AG04449 (cell line): ENCODE results near the gene UIMC1.

Experiments used
- CTCF ChIA-PET: fragments of 350-600 bp; formaldehyde crosslinking; extraction: SDS; loops from one replicate; lab custom pipeline; 2021; ENCODE audit warnings: antibody characterized with exemption; lab: Yijun Ruan, JAX
- POLR2A ChIA-PET: fragments of 400-600, 350-600 bp; formaldehyde crosslinking; extraction: SDS; loops from one replicate; lab custom pipeline; 2020; ENCODE audit warnings: antibody characterized with exemption, inconsistent platforms; lab: Yijun Ruan, JAX
- DNase-seq: peaks from one replicate; pipeline ENCODE4 v3.0.0-alpha.2; 2010; ENCODE audit warnings: low read depth, low spot score
- H3K4me3 ChIP-seq: 2 replicates; pipeline ENCODE4 v1.5.1; 2011; ENCODE audit warnings: low read depth, mild to moderate bottlenecking, control low read depth, low read length
- TF ChIP-seq, protein P1 (sequence below): IDR thresholded peaks from one replicate; pipeline ENCODE4 v1.5.1; 2011; ENCODE audit warnings: mild to moderate bottlenecking, moderate library complexity, low read length, control low read depth, inconsistent platforms; ENCODE audit not compliant: insufficient read depth; ENCODE audit errors: missing control alignments

The UIMC1 gene

DNA sequence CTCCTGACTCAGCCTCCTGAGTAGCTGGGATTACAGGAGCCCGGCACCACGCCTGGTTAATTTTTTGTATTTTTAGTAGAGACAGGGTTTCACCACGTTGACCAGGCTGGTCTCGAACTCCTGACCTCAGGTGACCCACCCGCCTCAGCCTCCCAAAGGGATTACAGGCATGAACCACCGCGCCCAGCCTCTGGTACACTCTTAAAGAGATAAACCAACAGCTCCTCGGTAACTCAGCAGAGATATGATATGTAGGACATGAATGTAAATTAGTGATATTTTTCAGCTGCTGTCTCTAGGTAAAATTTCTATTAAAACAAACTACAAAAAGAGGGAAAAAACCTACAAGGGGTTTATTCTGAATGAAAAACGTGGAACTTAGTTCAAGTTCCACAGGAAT is 64.6 kb downstream of the UIMC1 start:
- TF ChIP-seq, protein P1, sequence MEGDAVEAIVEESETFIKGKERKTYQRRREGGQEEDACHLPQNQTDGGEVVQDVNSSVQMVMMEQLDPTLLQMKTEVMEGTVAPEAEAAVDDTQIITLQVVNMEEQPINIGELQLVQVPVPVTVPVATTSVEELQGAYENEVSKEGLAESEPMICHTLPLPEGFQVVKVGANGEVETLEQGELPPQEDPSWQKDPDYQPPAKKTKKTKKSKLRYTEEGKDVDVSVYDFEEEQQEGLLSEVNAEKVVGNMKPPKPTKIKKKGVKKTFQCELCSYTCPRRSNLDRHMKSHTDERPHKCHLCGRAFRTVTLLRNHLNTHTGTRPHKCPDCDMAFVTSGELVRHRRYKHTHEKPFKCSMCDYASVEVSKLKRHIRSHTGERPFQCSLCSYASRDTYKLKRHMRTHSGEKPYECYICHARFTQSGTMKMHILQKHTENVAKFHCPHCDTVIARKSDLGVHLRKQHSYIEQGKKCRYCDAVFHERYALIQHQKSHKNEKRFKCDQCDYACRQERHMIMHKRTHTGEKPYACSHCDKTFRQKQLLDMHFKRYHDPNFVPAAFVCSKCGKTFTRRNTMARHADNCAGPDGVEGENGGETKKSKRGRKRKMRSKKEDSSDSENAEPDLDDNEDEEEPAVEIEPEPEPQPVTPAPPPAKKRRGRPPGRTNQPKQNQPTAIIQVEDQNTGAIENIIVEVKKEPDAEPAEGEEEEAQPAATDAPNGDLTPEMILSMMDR = no peak
- no peak for DNase-seq
- ChIA-PET CTCF (no interaction called here), POLR2A (no interaction called here)
- no peak overlapping the region for H3K4me3 ChIP-seq

DNA sequence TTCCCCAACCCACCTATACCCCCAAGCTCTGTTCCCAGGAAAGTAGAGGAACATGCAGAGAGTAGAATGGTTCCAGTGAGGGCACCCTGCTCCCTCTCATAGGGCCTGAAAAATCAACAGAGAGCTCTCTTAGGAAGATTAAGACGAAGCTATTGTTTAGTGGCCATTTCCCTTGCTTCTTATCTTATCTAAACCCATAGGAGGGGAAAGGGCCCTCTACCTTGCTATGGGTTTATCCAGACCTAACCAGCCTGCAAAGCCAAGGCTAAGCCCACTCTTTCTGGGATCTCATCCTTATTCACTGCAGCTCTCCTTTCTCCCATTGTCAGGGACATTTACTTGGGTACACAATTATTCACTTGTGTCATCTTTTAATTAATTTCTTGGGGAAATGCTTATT is 68.1 kb downstream of the UIMC1 start:
- DNase-seq = no peak
- no peak overlapping the region for H3K4me3 ChIP-seq
- POLR2A ChIA-PET = no interaction called here
- TF ChIP-seq, protein P1 = no peak
- CTCF ChIA-PET = interaction anchor here (0.6 to 1.8 kb wide), 5 partner anchors 29 to 280 kb away, joined by 3 to 11 read pairs (median 5); no protein-coding TSS in a partner anchor

DNA sequence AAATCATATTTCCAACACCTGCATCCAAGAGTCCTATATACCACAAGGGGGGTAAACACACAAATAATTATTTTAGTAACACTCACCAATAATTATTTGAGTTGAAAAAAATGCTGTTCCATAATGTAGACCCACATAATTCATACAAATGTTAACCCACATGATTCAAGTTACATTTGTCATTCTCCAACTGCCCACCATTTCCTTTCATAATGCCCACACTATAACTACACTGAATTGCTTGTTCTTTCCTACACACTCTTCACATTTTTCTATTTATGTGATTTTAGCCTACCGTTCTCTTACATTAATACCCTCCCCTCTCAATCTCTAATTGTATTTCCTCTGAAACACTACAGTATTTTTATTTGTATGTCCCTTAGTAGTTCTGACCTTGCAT is 71.6 kb downstream of the UIMC1 start:
- no peak for DNase-seq
- ChIA-PET CTCF (interaction anchor here (1.8 kb wide), 1 partner anchor 274 kb away, joined by 10 read pairs; no protein-coding TSS in a partner anchor), POLR2A (no interaction called here)
- H3K4me3 ChIP-seq = no peak overlapping the region
- TF ChIP-seq, protein P1 = no peak

DNA sequence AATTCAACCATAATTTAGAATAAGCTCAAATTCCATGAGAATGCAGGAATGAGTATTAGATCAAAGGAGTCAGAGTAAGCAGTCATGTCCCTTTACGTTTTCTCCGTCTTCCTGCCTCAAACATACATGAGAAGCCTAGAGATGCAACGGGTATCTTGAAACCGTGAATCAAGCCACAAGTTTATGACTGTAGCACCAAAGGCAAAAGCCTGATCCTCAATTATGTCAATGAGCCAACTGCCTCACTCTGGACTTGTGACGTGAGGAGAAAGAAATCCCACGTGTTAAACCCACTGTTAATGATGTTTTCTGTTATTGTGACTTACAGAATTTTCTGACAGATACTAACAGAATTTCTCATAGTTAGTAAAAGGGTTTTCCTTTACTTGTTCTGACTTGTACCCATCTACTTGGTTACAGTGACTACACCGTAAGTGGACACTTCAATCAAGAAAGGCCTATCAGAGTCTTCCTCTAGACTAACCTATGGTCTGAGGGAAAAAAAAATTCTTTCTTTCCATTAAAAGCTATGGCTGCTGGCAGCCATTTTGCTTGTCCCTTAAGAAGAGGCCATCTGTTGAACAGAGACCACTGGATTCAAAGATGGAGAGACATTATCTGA is 72.2 kb downstream of the UIMC1 start:
- ChIA-PET POLR2A (no interaction called here), CTCF (interaction anchor here (1.8 kb wide), 1 partner anchor 273 kb away, joined by 10 read pairs; no protein-coding TSS in a partner anchor)
- TF ChIP-seq, protein P1 = no peak
- H3K4me3 ChIP-seq = no peak overlapping the region
- DNase-seq = no peak

DNA sequence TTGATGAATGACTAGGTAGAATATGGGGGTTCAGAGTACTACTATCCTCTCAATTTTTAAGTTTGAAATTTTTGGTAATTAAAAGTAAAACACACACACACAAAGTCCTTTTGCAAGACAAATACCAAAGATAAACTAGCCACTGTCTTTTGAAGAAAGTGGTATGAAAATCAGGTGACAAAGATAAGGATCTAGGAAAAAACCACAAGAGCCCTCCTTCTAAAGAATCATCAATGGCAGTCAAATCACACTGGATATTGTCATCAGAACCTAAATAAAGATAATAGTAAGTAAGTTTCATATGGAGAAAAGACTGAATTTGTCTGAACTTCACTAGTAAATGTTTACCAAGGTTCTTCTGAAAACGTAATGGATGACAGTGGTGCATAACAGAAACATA is 76.9 kb downstream of the UIMC1 start:
- no peak for DNase-seq
- ChIA-PET CTCF (interaction anchor here (2.2 kb wide), 1 partner anchor 269 kb away, joined by 8 read pairs; no protein-coding TSS in a partner anchor), POLR2A (no interaction called here)
- TF ChIP-seq, protein P1 = no peak
- H3K4me3 ChIP-seq = no peak overlapping the region

DNA sequence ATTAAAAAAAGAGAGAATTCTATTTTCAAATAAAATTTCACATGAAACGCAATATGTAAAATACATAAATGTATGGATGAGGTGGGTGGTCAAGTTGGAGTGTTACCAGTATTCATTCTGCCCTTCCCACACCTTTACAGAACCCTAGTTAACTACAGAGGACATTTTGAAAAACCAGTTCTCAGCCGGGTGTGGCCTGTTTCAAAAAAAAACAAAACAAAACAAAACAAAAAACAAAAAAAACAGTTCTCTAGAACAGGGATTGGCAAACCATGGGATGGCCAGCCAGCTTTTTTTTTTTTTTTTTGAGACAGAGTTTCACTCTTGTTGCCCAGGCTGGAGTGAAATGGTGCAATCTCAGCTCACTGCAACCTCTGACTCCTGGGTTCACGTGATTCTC is 79.0 kb downstream of the UIMC1 start:
- ChIA-PET CTCF (interaction anchor here (1.3 to 1.6 kb wide), 2 partner anchors 18 to 267 kb away, joined by 3 read pairs; no protein-coding TSS in a partner anchor), POLR2A (no interaction called here)
- TF ChIP-seq, protein P1 = no peak
- no peak for DNase-seq
- H3K4me3 ChIP-seq = no peak overlapping the region
